Esophagus muscularis mucosa (tissue), 4 donors: ENCODE data around the gene LUZP1. TPM values are rescaled to one million over a fixed set of nuclear protein-coding genes. Genes with fewer than 3 reads are reported as not detected.

Source experiments
- DNase-seq: peaks from one replicate; pipeline ENCODE4 v3.0.0-alpha.2; 2017; ENCODE audit errors: extremely low spot score
- H3K27ac ChIP-seq, 4 donors: fragments of 200-600 bp; sonication (generic); replicated peaks in 1 of 4; 1 replicate in 3 of 4; 2 replicates in 1 of 4; pipeline ENCODE4 v1.5.1; 2016 to 2019; ENCODE audit warnings: mild to moderate bottlenecking in 1 of 4
- H3K27me3 ChIP-seq, 4 donors: fragments of 200-600 bp; sonication (generic); one replicate each; pipeline versions ENCODE4 v1.5.1 to v1.6.0; 2016 to 2019
- H3K36me3 ChIP-seq, 4 donors: fragments of 200-600 bp; sonication (generic); one replicate each; pipeline ENCODE4 v1.5.1; 2016 to 2019
- H3K4me1 ChIP-seq, 4 donors: fragments of 200-600 bp; sonication (generic); one replicate each; pipeline ENCODE4 v1.5.1; 2016 to 2019
- H3K4me3 ChIP-seq, 4 donors: fragments of 200-600 bp; sonication (generic); 1 replicate in 2 of 4; 2 replicates in 2 of 4; pipeline ENCODE4 v1.5.1; 2016 to 2019; ENCODE audit warnings: mild to moderate bottlenecking in 4 of 4, moderate library complexity in 1 of 4
- H3K9me3 ChIP-seq, 4 donors: fragments of 200-600 bp; sonication (generic); 1 replicate in 3 of 4; 2 replicates in 1 of 4; pipeline ENCODE4 v1.5.1; 2016 to 2019
- EP300 ChIP-seq: sonication (generic); formaldehyde crosslinking; IDR thresholded peaks from one replicate; pipeline ENCODE4 v1.6.1; 2017; ENCODE audit warnings: antibody characterized with exemption
- POLR2A ChIP-seq: fragments of 450-650 bp; IDR thresholded peaks from one replicate; pipeline ENCODE4 v1.6.1; 2017; ENCODE audit warnings: antibody characterized with exemption, moderate library complexity, mild to moderate bottlenecking, low read depth
- POLR2AphosphoS5 ChIP-seq, 2 donors: sonication (generic); formaldehyde crosslinking; IDR thresholded peaks; one replicate each; pipeline ENCODE4 v1.6.1; 2017; ENCODE audit warnings: antibody characterized with exemption in 2 of 2
- WGBS: methylation state at CpG from one replicate; pipeline ENCODE4 v1.1.5; 2018; 5-methylcytosine and 5-hydroxymethylcytosine counted together
- intact Hi-C: fragments of 100-400 bp; cut with DNase I; formaldehyde crosslinking; loops from one replicate; pipeline ENCODE4 v1.15.1; 2023
- total RNA-seq, 4 donors: library from RNA; depleted of rRNA; stranded (reverse); fragments of >200 nt; gene quantifications; one replicate each; pipeline versions ENCODE4 v1.1.0 to v1.2.1, GENCODE V29; 2016
- TF ChIP-seq, protein P1 (sequence below), 3 experiments: fragments of 200-600 bp in 2 of 3; fragments of 450-650 bp in 1 of 3; sonication (generic) in 2 of 3; IDR thresholded peaks; one replicate each; pipeline ENCODE4 v1.5.1; 2017 to 2019; ENCODE audit warnings: antibody characterized with exemption in 3 of 3, mild to moderate bottlenecking in 2 of 3, moderate library complexity in 1 of 3

The LUZP1 gene
- total RNA-seq, 4 donors from 2014 or later = 23.4 to 34.4 (median 27.3) TPM

DNA sequence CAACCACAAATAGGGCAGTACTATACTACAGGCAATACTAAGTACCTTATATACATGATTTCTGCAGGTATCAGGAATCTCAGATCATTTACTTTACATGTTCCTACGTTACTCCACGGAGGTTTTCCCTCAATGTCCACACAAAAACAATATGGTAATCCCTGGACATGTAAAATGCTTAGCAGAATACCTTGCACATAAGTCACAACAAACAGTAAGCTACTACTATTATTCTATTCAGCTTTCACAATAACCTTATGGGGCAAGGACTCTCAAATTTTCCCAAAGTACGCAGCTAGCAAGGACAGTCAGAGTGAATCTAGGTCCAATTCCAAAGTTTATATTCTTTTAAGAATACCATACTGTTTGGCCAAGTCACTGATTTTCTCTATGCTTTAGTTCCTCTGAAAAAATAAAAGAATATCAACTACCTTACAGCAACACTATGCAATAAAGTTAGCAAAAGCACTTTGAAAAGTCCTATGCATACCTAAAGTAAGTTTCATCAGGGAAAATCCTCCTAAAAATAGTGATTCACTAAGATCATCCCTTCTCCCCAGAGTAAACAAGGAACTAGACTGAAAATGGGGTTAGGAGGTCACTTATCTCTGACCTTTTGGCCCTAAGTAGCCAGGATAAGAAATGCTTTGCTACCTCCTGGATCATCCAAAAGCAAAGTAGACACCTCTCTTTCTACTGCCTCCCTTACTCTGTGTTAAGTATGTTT is 67.4 kb downstream of the LUZP1 start:
- TF ChIP-seq, protein P1, sequence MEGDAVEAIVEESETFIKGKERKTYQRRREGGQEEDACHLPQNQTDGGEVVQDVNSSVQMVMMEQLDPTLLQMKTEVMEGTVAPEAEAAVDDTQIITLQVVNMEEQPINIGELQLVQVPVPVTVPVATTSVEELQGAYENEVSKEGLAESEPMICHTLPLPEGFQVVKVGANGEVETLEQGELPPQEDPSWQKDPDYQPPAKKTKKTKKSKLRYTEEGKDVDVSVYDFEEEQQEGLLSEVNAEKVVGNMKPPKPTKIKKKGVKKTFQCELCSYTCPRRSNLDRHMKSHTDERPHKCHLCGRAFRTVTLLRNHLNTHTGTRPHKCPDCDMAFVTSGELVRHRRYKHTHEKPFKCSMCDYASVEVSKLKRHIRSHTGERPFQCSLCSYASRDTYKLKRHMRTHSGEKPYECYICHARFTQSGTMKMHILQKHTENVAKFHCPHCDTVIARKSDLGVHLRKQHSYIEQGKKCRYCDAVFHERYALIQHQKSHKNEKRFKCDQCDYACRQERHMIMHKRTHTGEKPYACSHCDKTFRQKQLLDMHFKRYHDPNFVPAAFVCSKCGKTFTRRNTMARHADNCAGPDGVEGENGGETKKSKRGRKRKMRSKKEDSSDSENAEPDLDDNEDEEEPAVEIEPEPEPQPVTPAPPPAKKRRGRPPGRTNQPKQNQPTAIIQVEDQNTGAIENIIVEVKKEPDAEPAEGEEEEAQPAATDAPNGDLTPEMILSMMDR (IDR thresholded peaks at IDR 0.05) = no peak
- no peak for TF ChIP-seq POLR2AphosphoS5 (IDR thresholded peaks at IDR 0.05)
- no peak for TF ChIP-seq POLR2A
- no peak for TF ChIP-seq EP300
- peaks cover 0 to 5% (median under 1%) of the 10 kb centered on the region in 4 donors for H3K36me3 ChIP-seq
- no peak for DNase-seq
- WGBS = 87% methylated on average over 3 of the region's 3 CpGs
- H3K27me3 ChIP-seq = no peaks in the 10 kb centered on the region
- intact Hi-C loops = no loop called here
- peak overlapping the region; percentile 55 to 67 (median 56) for H3K27ac ChIP-seq
- peaks cover 49 to 63% (median 56%) of the 10 kb centered on the region in 4 donors for H3K4me1 ChIP-seq
- H3K9me3 ChIP-seq = no peaks in the 10 kb centered on the region
- no peak overlapping the region for H3K4me3 ChIP-seq

DNA sequence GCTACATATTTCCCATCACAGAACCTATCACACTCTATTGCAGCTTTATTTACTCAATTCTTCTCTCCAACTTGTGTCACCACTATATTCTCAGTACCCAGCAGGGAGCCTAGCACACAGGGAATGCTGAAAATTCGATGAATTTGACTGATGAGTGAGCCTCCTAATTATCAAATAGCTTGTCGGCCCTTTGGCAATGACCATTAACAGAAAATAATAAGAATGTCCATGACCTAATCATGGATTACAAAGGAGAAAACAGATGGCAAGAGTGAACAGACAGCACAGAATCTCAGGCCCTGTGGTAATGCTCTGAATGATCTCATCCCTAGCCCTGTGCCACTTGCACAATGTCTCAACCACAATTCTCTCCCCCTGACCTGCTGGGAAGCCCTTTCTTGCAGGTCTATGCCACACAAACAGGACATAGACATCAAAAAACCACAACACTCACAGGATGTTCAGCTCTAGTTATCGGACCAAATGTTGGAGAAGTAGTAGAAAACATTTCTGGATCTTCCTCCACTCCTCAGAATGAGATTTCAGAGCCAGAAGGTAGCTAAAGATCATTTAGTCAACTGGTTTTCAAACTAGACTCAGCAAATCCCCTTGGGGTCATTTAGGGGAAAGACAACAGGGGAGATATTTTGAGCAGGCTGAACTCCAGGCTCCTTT is 68.4 kb downstream of the LUZP1 start:
- Histone ChIP-seq H3K36me3 (peaks cover 0 to 4% (median 0%) of the 10 kb centered on the region in 4 donors), H3K9me3 (no peaks in the 10 kb centered on the region), H3K27me3 (no peaks in the 10 kb centered on the region), H3K4me1 (peaks cover 49 to 63% (median 56%) of the 10 kb centered on the region in 4 donors), H3K27ac (peak overlapping the region; percentile 55 to 67 (median 56)), H3K4me3 (no peak overlapping the region)
- no peak for DNase-seq
- intact Hi-C loops = no loop called here
- TF ChIP-seq EP300 = no peak
- TF ChIP-seq POLR2AphosphoS5 (IDR thresholded peaks at IDR 0.05) = peak; percentile 25 to 47
- 31% methylated on average over 3 of the region's 3 CpGs for WGBS

DNA sequence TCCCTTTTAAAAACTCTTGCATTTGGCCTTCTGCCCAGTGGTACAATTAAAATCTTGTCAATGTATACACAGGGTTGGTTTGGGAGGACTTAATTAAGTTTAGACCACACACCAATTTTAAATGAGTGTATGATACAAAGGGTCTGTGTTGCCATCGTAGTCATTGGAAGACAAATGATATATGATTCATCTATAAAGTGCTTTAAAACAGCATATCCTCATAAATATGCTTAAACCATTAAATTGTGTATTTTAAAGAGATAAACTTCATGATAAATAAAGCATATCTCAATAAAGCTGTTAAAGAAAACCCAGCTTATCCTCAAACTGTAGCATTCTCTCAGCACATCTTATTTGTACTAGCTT is 69.5 kb downstream of the LUZP1 start:
- Histone ChIP-seq H3K27ac (peak overlapping the region in 2 of 4 donors; percentile 29 to 67), H3K4me3 (no peak overlapping the region)
- 89% methylated on average over 1 of the region's 1 CpG for WGBS

DNA sequence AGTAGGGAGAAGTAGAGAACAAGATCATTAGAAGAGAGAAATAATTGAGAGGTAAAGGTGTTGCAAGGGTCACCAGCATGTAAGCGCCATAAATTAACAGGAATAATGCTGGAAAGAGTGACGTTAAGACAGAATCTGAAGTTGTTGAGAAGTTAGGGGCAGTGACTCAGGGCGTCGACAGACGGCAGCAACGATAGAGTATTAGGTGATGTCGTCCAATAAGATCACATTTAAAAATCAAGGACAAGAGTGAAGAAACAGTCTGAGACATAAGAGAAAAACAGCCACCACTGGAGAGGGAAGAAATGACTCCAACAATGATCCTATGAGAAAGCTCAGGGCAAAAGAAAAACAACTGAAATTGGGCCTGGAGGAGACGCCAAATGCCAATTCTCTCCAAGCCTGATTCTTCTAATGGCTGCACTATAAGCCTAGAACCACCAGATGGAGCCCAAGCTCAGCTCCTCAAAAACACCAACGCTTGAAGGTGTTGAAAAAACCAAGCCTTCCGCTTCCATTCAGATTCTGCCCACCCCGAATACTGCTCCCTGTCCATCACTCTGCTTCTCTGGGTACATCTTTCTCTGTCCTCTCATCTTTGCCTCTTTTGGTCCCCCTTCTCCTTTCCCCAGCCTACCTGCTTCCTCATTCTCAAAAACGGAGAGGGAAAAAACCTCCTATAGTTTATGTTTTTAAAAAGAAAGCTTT is 70.0 kb downstream of the LUZP1 start:
- H3K4me1 ChIP-seq = peaks cover 49 to 63% (median 56%) of the 10 kb centered on the region in 4 donors
- H3K36me3 ChIP-seq = peaks cover 4 to 11% (median 10%) of the 10 kb centered on the region in 4 donors
- TF ChIP-seq POLR2A (peak; percentile 14), POLR2AphosphoS5 (IDR thresholded peaks at IDR 0.05) (peak; percentile 41 to 45), EP300 (no peak)
- TF ChIP-seq, protein P1 (IDR thresholded peaks at IDR 0.05) = peak; percentile 96 to 98 (median 96)
- H3K9me3 ChIP-seq = no peaks in the 10 kb centered on the region
- DNase-seq = no peak
- intact Hi-C loops = loop anchor here (1.0 kb wide), 1 partner anchor 86 kb away; no protein-coding TSS in a partner anchor
- WGBS = 40% methylated on average over 12 of the region's 12 CpGs
- H3K27me3 ChIP-seq = no peaks in the 10 kb centered on the region
- peak overlapping the region in 1 of 4 donors; percentile 8 for H3K4me3 ChIP-seq
- H3K27ac ChIP-seq = peak overlapping the region in 2 of 4 donors; percentile 14 to 29

More for the DNA sequence above, 69.5 kb downstream of the LUZP1 start:
- Histone ChIP-seq H3K9me3 (no peaks in the 10 kb centered on the region), H3K27me3 (no peaks in the 10 kb centered on the region), H3K36me3 (peaks cover 0 to 6% (median 4%) of the 10 kb centered on the region in 4 donors), H3K4me1 (peaks cover 49 to 63% (median 56%) of the 10 kb centered on the region in 4 donors)
- TF ChIP-seq, protein P1 (IDR thresholded peaks at IDR 0.05) = no peak
- no peak for TF ChIP-seq POLR2AphosphoS5 (IDR thresholded peaks at IDR 0.05)
- no peak for TF ChIP-seq POLR2A
- no peak for TF ChIP-seq EP300
- intact Hi-C loops = no loop called here
- DNase-seq = no peak

DNA sequence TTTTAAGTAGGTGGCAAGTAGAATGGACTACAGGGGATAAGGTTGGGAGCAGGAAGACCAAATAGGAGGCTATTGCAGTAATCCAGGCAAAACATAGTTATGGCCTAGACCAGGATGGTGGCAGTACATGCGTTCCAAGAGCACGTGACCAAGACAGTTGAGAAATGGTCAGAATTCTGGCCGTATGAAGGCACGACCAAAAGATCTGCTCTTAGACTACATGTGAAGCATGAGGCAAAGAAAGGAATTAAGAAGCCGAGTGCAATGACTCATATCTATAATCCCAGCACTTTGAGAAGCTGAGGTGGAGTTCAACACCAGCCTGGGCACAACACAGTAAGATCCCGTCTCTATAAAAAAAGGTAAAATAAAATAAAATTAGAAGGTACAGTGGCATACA is 71.3 kb downstream of the LUZP1 start:
- no peak for DNase-seq
- H3K36me3 ChIP-seq = peaks cover 12 to 24% (median 22%) of the 10 kb centered on the region in 4 donors
- no peak for TF ChIP-seq EP300
- H3K27me3 ChIP-seq = no peaks in the 10 kb centered on the region
- no peak overlapping the region for H3K4me3 ChIP-seq
- 79% methylated on average over 6 of the region's 6 CpGs for WGBS
- H3K4me1 ChIP-seq = peaks cover 36 to 51% (median 44%) of the 10 kb centered on the region in 4 donors
- intact Hi-C loops = no loop called here
- no peaks in the 10 kb centered on the region for H3K9me3 ChIP-seq
- H3K27ac ChIP-seq = no peak overlapping the region
